ENCODE measurements around the gene TIGD6.

GRCh38 chr5:149951138-149951749, 49.2 kb downstream of the TIGD6 start:
- no peak for TF ChIP-seq CTCF (IDR thresholded peaks at IDR 0.05)
- no peak for TF ChIP-seq ZFX (IDR thresholded peaks at IDR 0.05; ENCODE audit: borderline replicate concordance)
